Left renal pelvis (tissue), 4 donors: Measurements from ENCODE around the gene BAG5. TPM values are rescaled to one million over a fixed set of nuclear protein-coding genes. Genes with fewer than 3 reads are reported as not detected.
"Not testable (repeated sequence)": the region's sequence is repeated elsewhere in the genome, so short reads cannot be mapped to it uniquely, and the experiment has no call there.

Source experiments
- DNase-seq, 4 donors: peaks; one replicate each; pipeline ENCODE4 v3.0.0-alpha.2; 2013; ENCODE audit warnings: low read depth in 4 of 4, low spot score in 3 of 4
- polyA plus RNA-seq, 4 donors: library from polyadenylated mRNA; unstranded; fragments of 120-200 nt; gene quantifications; one replicate each; pipeline ENCODE4 v1.2.1, GENCODE V29; 2013; ENCODE audit not compliant: insufficient read length in 4 of 4

BAG5 gene
- polyA plus RNA-seq, 4 donors, result 22.7 to 34.6 (median 31.5) TPM

DNA sequence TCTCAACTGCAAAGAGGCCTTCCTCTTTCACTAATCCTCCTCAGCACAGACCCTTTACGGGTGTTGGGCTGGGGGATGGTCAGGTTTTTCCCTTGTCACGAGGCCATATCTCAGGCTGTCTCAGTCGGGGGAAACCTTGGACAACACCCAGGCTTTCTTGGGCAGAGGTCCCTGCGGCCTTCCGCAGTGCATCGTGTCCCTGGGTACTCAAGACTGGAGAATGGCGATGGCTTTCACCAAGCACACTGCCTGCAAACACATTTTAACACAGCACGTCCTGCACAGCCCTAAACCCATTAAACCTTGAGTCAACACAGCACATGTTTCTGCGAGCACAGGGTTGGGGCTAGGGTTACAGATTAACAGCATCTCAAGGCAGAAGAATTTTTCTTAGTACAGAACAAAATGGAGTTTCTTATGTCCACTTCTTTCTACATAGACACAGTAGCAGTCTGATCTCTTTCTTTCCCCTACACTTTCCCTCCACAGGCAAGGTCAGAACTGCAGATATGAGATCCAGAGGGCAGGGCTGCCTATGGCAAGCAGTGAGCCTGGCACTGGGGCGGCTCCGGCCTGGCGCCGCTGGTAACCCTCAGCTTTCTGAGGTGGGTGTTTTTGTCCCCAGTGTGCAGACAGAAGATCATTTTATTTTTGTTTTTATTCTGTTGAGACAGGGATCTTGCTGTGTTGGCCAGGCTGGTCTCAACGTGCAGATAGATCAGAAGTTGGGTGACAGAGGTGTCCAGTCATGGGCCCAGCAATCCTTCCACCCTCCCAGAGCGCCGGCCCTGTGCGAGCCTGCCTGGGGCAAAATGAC lies 36.8 kb downstream of the BAG5 start:
- DNase-seq, result not testable (repeated sequence)

- DNase-seq, result no peak
Observed at GRCh38 chr14:103524002-103524935, 38.2 kb downstream of the BAG5 start.

- DNase-seq, result no peak
Observed at GRCh38 chr14:103523575-103523954, 38.9 kb downstream of the BAG5 start.

DNA sequence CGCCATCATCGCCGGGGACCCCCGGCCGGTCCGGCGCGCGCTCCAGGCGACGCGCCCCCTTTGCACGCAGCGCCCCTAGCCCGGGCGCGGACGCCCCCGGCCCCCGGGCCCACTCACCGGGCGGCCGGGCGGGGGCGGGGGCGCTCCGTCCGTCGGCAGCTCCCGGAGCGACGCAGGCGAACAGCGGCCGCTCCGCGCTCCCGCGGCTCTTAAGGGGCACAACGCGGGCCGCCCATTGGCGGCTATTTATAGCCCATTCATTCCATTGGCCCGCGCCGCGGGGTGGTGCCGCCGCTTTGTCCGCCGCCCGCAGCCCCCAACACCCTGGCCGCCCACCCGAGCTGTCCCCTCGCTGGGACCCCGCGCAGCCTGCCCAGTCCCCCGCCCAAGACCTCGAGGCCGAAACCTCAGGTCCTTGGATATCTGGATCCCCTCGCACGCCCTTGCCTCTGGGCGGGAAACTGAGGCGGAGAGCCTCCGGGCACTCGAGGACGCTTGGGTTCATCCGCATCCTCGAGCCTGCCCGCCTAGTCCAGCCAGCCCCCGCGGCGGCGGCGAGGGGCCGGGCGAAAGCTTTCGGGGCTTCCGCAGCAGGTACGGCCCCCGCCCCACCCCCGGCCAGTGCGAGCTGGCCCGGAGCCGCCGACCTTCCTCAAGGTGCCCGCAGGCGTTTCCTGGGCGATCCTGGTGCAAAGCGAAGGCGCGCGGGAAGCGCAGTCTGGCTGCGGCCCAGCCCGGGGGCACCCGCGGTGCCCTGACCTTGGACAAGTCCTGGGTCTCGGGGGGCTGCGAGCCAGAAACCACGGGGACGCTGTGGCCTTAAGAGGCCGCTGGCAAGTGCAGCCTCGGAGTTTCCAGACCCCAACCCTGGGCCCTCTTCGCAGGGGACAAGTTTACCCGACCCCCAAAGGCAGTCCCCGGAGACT lies 39.5 kb downstream of the BAG5 start, which contains the start of gene CKB:
Gene CKB, minus strand, starts transcription at position 182 of the 926 bp plus-strand sequence. CDS start 337 bp downstream, outside the sequence.
- DNase-seq, result no peak

- DNase-seq, result no peak
Observed at GRCh38 chr14:103521951-103522563, 40.4 kb downstream of the BAG5 start.

DNA sequence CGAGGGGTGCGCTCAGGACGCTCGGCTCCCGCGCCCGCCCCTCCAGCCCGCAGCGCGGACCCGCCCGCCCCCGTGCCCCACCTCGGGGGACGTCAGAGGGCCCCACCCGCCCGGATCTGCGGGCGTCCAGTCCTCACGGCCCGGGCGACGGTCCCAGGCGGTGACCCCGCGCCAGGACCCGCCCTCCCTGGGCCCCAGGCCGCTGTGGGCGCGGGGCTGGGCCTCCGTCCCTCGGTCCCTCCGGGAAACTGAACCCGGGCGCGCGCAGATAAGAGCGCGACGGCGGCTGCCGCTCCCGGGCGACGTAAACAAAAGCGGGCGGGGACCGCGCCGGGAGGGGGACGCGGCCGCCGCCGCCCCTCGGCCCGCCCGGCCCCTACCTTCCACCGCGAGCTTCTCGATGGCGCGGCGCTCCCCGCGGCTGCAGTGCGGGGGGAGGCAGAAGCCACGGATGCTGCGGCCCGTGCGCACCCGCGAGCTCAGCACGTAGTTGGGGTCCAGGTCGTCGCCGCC lies 41.0 kb downstream of the BAG5 start:
- DNase-seq, result no peak

- DNase-seq, result no peak
Observed at GRCh38 chr14:103520657-103521437, 41.6 kb downstream of the BAG5 start.

DNA sequence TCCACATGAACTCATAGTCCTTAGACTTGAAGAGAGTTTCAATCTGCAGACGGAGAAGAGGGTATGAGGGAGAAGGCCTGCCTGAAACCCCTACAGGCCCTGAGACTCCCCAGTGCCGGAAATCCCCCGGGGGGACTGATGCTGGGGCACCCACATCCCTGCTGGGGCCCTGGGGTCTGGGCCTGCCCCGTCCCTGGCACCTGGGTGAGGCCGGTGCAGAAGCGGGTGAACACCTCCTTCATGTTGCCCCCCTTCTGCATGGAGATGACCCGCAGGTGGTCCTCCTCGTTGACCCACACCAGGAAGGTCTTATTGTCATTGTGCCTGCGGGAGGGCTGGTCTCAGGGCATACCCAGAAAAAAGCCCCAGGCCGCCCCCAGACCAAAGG lies 42.2 kb downstream of the BAG5 start:
- no peak for DNase-seq

- no peak for DNase-seq
Observed at GRCh38 chr14:103519837-103520212, 42.6 kb downstream of the BAG5 start.

DNA sequence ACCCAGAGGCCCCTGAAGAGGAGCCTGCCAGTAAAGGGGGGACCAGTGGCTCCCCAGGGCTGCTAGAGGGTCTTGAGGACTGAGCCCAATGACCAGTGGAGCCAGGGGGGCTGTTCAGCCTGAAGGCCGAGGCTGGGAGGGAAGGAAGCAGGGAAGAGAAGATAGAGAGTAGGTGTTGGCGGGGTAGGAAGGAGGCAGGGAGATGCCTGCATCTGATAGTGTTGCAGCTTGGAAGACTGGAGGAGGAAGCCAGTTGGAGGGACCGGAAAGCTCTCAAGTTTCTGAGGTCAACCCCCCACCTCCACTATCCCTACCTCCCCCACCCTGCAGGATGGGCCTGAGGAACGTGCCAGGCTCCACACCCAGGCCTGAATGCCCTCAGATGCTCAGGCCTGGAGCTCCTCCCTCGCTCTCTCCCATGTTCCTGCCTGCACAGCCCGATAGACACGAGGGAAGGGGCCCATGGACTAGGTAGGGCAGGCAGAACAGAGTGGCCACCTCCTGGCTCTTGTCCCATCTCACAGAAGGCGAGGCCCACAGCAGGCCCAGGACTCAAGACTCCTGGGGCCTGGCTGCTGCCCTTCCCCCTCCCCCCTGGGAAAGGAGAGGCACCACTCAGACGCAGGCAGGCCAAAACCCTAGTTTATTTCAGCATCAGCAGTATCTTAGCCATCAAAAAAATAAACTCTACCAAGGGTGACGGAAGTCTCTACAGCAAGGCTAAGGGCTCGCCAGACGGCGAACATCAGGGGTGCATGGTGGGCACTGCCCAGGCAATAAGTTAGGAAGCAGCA lies 43.2 kb downstream of the BAG5 start:
- DNase-seq, result no peak

DNA sequence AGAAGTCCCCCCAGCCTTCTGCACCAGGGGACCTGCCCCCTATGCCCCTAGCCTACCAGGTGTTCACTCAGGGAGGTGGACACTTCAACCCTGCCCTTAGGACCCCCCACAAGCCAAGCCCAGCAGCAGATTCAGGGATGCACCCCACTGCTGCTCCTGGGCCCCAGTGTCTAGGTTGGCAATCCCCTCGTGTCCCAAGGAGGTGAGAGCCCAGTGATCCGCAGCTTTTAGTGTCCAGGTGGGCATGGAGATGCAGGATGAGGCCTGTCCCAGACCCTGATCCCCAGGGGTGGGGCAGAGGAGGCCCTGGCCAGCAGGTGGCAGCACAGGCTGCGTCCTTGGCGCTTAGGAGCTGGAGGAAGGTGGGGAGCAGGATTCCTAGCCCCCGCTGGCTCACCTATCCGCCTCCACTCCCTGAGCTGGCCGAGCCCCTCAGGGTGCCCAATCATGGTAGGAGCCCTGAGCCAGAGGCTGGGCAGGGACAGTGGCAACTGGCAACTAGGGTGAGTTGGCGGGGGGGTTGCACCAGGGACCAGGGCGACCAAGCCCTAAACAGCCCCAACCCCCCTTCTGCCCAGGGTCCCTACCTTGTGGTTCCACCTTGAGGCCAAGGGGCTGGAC lies 43.9 kb downstream of the BAG5 start:
- no peak for DNase-seq

DNA sequence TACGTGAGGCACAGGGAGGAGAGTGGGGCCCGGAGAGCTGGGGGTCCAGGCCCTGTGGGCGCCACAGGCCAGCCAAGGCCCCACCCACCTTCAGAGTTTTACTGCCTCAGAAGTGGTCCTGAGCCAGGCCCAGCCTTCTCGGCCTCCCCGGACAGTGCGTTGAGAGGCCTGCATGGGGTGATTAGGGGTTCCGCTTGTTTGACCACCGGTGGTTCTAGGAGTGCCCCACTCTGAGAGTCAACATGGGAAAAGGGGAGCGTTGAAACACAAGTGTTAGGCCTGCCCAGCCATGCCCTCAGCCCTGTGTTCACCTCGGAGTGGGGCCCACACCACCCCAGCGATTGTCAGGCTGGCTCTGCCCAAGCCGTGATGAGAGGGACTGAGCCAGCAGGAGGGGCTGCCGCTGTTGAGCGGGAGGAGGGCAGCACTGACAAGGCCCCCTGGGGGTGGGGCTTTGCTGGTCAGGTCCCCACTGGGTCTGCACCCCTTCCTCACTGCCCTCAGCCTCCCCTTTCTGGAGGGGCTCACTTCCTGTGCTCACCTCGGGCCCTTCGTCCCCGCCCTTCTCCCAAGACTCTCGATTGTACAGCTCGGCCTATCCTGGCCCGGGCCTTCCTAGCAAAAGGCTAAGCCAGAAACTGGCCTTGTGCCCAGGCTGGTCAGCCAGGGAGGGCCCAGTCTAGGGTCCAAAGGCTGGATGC lies 44.6 kb downstream of the BAG5 start:
- DNase-seq, result no peak

GRCh38 chr14:103517174-103517566 lies 45.3 kb downstream of the BAG5 start:
- no peak for DNase-seq

GRCh38 chr14:103516426-103517173 lies 45.9 kb downstream of the BAG5 start:
- no peak for DNase-seq

- no peak for DNase-seq
Observed at GRCh38 chr14:103514596-103515421, 47.6 kb downstream of the BAG5 start.
